ENCODE results near the gene ZBTB16.

- no peak for TF ChIP-seq CTCF (IDR thresholded peaks at IDR 0.05)
- TF ChIP-seq POLR2A (IDR thresholded peaks at IDR 0.05): no peak
- peak in 3 of 4 donors; percentile 3 to 25 (median 7) for TF ChIP-seq POLR2AphosphoS5 (IDR thresholded peaks at IDR 0.05)
- TF ChIP-seq EP300 (IDR thresholded peaks at IDR 0.05): no peak
These were observed 5.6 kb downstream of the ZBTB16 start for GRCh38 chr11:114065094-114065493.

All from sigmoid colon (tissue), 4 donors.